Activated CD4-positive, CD25-positive, alpha-beta regulatory T cell (primary cell): ENCODE results near the gene B4GALT1.

Source experiments
- DNase-seq, 4 experiments: peaks; one replicate each; lab custom pipeline; 2025; lab: John Stamatoyannopoulos, UW

B4GALT1 gene, protein sequence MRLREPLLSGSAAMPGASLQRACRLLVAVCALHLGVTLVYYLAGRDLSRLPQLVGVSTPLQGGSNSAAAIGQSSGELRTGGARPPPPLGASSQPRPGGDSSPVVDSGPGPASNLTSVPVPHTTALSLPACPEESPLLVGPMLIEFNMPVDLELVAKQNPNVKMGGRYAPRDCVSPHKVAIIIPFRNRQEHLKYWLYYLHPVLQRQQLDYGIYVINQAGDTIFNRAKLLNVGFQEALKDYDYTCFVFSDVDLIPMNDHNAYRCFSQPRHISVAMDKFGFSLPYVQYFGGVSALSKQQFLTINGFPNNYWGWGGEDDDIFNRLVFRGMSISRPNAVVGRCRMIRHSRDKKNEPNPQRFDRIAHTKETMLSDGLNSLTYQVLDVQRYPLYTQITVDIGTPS

DNA sequence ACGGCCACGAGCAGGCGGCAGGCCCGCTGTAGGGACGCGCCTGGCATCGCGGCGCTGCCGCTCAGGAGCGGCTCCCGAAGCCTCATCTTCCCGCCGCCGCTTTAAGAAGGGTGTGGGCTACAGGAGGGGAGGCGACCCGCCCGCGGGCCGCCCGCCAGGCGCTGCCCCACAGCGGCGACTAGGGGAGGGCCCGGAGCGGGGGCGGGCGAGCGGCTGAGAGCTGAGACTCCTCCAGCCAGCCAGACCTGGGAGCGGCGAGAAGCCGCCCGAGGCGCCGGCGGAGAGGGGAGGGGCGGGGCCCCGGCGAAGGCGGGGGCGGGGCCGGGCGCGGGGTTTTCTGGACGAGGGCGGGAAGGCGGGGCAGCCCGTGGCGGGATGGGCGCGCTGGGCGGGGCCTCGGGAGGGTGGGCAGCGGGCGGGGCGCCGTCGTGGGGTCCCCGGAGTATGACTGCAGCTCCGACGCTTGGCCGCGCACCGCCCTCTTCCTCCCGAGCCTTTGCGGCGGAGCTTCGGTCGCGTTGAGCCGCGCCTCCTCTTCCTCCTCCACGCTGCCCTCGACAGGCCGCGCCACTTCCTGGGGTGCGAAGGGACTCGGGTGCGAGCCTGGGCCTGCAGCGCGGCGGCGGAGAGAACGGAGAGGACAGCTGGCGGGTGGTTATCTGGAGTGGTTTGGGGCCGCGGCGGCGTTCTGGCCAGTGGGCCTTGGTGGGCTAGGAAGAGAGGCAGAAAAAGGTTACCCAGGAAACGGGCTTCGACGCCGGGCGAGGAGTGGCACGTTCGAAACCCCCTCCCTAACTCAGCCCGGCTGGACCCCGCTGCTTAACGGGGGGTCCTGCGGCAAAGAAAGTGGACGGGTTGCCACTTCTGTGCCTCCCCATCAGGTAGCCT, at the start of gene B4GALT1:
TSS of gene B4GALT1 (minus strand) at position 253 of the 888 bp plus-strand sequence. CDS start at position 86, 167 bp downstream.
- DNase-seq = peak; percentile 92 to 96 (median 96)

DNA sequence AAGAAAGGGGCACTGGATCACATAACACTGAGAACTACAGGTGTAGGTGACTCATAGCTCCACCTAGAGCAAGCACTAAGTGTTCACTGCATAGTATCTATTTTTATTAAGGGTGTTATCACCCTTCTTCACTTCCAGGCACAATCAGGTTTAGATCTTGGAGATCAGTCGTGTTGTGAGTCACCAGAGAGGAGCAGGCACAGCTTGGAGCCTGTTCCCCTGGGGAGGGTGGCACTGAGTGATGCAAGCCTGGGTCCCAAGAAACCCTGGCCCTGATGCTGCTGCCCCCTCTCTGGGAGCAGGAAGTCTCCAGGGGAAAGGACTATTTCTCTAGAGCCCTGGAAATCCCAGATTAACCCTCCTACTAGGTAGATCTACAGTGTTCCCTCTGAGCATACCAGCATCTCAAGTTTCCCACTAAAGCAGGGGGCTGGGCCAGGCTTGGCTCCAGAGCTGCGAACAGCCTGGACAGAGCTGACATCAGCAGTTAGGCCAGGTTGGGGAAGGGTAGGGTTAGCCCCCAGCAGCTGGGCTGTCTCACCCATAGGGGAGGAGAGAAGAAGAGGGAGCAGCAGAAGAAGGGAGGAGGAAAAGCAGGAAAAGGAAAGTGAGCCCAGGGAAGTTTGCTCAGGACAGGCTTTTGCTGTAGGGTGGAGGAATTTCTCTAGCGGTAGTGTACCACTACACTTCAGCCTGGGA, 44.7 kb upstream of the B4GALT1 start:
- DNase-seq = no peak

DNA sequence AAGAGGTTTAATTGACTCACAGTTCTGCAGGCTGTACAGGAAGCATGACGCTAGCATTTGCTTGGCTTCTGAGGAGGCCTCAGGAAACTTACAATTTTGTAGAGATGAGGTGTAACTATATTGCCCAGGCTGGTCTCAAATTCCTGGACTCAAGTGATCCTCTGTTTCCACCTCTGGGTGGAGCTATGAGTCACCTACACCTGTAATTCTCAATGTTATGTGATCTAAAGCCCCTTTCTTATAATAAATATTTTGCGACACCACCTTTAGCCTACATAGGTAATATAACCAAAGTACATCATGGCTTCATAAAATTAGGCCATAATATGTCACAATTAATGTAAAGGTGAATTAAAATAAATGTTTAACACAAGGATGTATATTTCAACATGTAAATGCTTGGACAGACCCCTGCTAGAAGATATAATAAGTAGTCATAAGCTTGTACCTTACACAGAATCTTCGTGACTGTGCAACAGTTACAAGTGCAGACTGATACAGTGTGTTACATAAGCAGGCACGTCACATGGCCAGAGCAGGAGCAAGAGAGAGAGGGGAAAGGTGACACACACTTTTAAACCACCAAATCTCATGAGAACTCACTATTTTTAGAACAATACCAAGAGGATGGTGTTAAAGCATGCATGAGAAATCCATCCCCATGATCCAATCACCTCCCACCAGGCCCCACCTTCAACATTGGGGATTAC, 43.0 kb upstream of the B4GALT1 start:
- no peak for DNase-seq

DNA sequence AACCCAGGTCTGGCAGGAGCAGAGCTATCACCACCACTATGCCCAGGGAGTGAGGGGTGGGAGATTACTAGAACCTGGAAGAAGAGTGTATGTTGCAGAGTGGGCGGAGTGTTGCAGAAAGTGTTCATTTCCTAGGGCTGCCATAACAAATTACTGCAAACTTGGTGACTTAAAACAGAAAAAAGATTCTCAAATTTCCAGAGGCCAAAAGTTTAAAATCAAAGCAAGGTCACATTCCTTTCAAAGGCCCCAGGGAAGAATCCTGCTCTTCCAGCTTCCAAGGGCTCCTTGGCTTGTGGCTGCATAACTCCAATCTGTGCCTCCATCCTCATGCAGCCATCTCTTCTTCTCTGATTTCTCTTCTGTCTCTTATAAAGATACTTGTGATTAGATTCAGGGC, 42.3 kb upstream of the B4GALT1 start:
- no peak for DNase-seq

DNA sequence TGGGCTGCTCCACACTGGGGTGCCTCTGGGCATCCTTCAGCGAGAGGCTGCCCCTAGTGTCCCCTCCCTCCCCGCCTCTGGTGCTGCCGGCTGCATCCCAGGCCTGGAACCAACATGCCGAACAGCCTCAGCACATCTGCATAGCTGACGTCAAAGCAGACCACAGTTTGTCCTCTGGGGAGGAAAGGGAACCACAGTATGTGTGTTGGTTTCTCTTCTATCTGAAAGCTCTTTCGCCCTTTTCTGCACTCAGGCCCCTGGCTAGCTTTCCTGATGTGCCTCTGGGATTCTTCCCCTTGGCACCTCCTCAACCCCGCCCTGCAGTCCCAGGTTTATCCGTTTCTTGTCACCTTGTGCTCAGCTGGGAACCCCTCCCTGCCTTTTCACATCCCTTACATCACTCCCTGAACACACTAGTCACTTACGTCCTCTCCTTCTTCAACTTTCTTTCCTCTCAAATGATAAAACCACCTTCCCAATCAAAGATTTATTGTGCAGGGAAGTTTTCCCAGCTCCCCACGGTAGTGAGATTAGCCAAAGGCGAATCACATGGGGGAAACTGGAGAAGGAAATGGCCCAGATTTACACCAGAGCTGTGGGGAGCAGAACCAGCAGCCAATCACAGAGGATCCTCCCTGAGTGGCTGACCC, 35.5 kb upstream of the B4GALT1 start:
- no peak for DNase-seq

DNA sequence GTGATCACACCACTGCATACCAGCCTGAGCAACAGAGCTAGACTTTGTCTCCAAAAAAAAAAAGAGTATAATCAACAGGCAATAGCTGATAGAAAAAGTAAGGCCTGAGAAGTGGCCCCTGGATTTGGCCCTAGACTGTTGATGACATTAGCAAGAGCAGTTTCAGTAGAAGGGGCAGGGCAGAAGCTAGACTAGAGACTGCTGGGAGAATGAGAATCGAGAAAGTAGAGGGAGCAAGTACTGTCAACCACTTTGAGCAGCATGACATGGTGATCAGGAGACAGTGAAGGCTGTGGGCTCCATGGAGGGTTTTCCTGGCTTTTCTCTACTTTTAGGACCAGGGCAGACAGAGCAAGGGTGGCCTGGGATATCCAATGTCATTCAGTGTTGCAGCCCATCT, 34.9 kb upstream of the B4GALT1 start:
- DNase-seq = no peak

DNA sequence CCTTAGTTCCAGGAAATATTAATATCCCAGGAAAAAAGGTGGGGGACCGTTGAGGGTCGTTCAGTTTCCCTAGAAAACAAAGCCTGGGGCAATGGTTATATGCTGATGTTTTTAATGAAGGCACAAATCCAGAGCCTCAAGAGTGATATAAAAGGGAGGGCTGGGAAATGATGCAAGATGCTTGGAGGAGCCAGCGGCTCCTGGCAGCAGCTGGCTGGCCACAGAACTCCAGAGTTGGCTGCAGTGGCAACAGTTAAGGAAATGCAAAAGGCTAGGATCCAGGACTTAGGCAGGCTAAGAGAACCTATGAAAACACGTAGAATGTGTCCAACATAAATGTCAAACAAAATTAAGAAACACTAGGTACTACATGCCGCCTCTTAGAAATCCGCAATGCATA, 31.0 kb upstream of the B4GALT1 start:
- DNase-seq = no peak

DNA sequence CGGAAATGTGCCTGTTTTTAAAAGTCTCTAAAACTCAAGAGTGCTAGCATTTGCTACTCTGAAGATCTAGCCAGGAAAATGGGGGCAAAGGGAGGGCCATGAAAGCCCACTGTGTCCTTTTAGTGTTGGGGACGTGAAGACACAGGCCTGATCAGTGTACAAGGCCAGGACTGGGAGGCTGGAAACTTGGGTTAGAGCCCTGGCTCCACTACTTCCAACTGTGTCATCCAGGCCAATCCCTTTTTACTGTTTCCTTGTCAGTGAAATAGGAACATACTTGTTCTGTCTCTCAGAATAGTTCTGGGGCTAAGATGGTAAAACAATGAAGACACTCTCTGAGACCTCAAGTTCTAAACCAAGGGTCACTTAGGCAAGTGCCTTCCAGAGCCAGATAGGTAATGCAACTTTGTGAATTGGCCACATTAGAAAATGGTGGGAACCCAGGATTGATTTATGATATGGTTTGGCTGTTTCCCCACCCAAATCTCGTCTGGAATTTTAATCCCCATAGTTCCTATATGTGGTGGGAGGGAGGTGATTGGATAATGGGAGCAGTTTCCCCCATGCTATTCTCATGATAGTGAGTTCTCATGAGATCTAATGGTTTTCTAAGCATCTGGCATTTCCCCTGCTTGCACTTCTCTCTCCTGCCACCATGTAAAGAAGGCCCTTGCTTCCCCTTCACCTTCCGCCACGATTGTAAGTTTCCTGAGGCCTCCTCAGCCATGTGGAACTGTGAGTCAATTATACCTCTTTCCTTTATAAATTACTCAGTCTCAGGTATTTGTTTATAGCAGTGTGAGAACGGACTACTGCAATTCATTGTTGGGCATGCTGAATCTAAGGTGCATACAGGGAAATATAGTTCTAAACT, 30.4 kb upstream of the B4GALT1 start:
- DNase-seq = no peak

DNA sequence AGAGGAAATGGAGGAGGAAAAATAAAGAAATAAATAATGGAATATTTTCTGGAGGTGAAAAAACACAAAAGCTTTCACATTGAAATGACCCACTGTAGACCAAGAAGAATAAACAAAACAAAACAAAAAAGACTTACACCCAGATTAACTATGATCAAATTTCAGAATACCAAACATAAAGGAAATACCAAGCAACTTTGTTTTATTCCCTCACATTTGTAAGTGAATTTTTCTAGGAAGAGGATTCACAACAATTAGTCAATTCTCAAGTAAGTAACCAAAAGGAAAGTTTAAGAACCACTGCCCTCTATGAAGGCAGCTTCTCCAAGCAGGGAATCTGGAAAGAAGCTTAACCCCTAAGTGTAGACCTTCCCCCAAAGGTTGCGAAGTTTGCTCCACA, 29.6 kb upstream of the B4GALT1 start:
- no peak for DNase-seq

DNA sequence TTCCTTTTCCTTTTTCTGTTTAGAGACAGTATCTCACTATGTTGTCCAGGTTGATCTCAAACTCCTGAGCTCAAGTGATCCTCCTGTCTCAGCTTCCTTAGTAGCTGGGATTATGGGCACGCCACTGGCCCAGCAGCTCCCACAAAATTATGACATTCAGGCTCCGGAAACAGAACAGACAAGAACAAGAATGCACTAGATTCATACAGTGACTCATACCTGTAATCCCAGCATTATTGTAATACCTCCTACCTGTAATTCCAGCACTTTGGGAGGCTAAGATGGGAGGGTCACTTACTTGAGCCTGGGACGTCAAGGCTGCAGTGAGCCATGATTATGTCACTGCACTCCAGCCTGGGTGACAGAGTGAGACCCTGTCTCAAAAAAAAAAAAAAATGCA, 26.7 kb upstream of the B4GALT1 start:
- DNase-seq = no peak

DNA sequence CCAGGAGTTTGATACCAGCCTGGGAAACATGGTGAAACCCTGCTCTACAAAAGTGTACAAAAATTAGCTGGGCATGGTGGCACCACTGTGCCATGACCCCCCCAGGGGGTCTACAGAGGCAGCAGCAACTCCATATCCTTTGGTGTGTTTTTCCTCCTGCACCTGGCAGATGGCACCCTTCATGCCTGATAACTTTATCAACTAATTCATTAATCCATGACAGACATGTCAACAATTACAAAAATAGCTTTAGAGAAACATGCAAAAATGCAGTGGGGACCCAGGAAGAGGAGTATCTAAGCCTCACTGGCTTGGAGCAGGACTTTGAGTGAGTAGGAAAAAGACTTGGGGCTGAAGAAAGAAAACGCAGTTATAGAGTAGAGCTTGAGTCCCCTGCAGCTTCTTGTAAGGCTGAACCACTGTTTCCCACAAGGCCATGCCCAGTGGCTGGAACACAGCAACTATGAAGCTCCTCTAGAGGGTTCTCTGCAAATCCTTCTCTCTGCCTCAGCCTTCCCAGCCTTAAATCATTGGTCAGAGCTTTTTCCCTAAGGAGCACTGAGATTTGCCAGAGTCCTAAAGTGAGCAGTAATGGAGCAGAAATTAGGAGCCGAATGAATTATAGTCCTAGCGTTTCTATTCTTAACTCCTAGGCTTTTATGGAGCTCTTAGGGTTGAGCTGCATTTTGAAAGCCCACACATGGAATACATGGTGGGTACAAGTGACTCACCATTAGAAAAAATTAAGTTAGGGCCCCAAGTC, 25.5 kb upstream of the B4GALT1 start:
- no peak for DNase-seq

DNA sequence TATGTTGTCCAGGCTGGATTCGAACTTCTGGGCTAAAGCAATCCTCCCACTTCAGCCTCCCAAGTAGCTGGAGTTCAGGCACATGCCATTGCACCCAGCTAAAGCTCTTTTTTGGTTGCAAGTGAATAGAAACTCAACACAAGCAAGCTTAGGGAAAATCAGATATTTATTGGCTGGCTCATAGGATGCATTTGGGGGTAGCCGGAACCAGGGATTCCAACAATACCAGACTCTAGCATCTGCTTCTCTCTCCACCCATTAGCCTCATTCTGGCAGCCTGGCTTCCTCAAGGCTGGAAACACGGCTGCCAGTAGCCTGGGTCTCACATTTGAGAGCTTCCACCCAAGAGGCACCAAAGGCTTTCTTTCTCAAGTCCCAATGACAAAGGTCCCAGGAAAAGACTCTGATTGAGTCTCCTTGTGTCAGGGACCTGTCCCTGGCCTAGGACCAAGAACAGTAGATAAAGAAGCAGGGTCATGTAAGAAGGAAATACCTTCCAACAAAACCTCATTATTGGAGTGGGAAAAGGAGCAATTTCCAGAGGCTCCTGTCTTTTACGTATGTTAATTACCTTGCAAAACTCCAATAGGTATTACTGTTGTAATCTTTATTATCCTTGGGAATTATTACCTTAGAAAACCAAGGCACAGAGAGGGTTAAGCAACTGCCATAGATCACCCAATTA, 23.0 kb upstream of the B4GALT1 start:
- no peak for DNase-seq

DNA sequence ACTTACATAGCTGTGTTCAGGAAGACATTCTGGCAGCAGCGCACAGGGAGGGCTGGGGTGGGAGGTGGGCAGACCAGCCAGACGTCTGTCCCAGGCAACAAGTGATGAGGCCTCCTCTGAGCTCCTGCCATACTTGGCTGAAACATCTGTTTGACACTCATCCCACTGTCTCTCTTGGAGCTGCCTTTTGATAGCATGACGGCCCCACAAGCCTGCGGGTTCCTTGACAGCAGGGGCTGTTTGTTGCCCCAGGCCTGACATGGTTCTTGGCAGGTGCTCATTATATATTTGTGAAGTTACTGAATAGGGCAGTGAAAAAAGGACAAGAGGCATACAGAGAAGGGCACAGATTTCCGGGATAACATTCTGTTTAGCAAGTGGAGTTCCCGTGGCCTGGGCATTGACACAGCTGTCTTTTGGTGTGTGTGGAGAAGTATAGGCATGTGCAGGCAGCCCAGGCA, 22.2 kb upstream of the B4GALT1 start:
- no peak for DNase-seq

DNA sequence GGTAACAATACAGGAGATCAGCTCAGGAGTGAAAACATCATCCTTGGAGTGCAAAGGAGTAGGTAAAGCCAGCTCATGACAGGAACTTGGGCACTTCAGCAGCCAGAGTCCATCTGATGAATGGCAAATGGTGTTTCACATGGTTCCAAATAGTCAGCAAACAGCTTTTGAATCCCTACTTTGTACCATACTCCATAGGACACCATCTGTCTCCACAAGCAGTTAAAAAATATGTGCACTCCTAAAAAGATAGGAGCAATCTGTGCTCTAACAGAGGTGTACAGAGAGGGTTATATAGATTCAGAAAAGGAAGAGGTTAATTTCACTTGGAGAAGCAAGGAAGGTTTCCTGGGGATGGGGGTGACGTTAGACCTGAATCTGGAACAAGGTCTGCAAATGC, 21.6 kb upstream of the B4GALT1 start:
- no peak for DNase-seq

DNA sequence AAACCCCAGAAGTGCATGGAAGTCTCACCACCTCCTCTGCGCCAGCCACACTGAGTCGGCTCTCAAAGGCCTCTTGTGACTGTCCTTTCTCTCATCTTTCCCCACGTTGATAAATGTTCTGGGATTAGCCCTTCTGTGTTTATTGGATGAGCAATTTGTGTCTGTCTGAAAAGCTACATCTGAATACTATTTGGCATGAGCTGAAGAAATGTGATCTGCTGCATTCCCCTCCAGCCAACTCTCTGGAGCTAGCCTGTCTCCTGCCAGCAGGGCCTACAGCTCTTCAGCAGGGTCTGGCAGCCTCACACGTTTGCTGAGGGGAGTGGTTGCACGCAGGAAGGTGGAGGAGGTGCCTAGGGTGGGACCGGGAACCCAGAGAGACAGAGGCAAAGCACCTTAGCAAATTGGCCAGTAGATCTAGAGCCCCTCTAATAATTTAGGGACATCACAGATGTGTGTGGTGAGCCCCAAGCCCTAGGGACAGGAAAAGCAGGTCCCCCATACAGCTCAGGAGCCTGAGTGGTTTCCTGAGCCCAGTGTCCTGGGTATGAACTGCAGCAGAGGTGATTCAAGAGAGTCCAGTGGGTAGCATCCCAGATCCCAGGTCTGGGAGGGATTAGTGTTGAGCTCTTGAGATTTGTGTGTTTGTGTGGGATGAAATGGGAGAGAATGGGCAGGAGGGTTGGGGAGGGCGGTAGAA, 20.5 kb upstream of the B4GALT1 start:
- DNase-seq = no peak

DNA sequence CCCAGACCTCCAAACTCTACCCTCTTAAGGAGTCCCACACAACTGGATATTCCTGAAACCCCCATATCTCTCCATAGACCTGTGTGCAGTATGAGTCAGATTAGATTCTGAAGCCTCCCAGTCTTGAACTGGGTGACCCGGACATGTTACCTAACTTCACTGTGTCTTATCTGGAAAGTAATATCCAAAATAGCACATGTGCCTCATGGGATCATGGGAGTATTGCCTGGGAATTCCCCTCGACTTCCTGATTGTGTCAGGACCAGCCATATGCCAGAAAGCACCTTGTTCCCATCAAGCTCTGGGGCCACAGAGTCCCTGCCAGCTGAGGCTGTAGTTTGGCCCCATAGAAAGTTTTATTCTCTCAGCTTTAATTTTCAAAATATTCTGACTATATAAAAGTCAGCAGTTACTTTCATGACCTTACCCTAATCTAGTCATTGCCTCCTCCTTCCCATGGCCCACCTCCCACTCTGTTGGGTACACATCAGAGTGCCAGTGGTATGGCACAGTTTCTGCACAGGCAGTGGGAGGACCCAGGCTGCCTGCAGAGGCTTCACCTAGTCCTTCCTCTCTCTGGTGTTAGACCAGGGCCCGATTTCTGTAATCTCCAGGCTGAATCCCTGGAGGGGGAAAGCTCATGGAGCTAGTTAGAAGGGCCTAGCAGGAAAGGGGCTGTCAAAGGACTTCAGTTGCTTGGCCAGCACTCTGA, 19.5 kb upstream of the B4GALT1 start:
- no peak for DNase-seq

DNA sequence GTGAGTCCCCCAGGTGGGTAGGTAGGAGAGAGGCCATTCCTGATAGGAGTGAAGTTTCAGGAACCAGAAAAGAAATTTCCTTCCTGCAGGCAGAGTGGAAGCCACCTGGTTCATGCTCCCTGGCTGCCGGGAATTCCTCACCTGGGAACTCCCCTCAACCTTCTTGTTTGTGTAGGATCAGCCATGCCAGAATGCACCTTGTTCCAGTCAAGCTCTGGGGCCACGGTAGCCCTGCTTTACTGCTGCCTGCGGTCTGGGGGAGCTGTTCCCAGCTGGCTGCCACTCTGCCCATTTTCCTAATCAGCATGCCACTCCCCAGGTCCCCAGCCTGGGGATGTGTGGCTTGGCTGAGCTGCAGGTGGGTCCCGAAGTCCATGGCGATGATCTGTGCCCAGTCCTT, 18.7 kb upstream of the B4GALT1 start:
- no peak for DNase-seq

DNA sequence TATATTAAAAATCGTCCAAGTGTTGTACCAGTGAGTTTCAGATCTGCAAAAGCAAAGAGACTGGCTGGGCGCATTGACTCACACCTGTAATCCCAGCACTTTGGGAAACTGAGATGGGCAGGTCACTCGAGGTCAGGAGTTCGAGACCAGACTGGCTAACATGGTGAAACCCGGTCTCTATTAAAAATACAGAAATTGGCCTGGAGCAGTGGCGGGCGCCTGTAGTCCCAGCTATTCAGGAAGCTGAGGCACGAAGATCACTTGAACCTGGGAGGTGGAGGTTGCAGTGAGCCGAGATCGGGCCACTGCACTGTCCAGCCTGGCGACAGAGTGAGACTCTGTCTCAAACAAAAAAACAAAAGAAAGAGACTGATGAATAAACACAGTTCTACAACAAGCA, 18.3 kb upstream of the B4GALT1 start:
- no peak for DNase-seq
